Limb (tissue), 2 donors: ENCODE results near the gene CNTROB.
"Not testable (repeated sequence)": the region's sequence is repeated elsewhere in the genome, so short reads cannot be mapped to it uniquely, and the experiment has no call there.

Experiments used
- DNase-seq, 2 donors: peaks; one replicate each; pipeline ENCODE4 v3.0.0-alpha.2; 2016; ENCODE audit errors: extremely low spot score in 2 of 2

Gene CNTROB

GRCh38 chr17:7944326-7944725 lies 12.3 kb downstream of the CNTROB start:
- DNase-seq: no peak

DNA sequence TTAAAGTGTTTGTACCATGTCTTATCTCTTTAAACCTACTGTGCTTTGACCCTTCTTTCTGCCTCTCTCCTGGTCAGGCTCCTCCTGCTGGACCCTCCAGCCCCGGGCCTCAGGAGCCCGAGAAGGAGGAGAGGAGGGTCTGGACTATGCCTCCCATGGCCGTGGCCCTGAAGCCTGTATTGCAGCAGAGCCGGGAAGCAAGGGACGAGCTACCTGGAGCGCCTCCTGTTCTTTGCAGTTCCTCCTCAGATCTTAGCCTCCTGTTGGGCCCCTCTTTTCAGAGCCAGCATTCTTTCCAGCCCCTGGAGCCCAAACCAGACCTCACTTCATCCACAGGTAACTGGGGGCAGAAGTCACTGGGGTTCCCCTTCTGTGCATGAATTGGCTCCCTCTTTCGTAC lies 13.6 kb downstream of the CNTROB start:
- no peak for DNase-seq

GRCh38 chr17:7946441-7946840 lies 14.4 kb downstream of the CNTROB start:
- DNase-seq: no peak

DNA sequence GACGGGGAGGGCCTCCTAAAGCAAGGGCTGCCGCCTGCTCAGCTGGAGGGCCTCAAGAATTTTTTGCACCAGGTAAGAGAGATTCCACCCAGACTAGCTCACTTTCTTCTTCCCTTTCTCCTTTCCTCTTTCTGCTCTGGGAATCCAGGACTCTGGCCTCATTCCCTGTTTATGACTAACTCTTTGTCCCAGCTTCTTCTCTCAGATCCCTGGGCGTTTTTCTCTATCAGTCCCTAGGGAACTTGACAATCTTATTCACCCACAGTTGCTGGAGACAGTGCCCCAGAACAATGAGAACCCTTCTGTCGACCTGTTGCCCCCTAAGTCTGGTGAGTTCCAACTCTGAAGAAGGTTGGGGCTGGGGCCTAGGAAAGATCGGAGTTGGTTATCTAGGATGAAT lies 15.6 kb downstream of the CNTROB start:
- DNase-seq: no peak

DNA sequence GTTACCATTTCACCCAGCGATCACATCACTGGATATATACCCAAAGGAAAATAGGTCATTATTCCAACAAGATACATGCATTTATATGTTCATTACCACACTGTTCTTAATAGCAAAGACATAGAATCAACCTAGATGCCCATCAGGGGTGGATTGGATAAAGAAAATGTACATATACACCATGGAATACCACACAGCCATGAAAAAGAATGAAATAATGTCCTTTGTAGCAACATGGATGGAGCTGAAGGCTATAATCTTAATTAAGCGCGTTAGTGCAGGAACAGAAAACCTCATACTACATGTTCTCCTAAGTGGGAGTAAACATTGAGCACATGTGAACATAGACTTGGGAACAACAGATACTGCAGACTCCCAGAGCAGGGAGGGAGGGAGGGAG lies 18.6 kb downstream of the CNTROB start:
- DNase-seq: no peak

DNA sequence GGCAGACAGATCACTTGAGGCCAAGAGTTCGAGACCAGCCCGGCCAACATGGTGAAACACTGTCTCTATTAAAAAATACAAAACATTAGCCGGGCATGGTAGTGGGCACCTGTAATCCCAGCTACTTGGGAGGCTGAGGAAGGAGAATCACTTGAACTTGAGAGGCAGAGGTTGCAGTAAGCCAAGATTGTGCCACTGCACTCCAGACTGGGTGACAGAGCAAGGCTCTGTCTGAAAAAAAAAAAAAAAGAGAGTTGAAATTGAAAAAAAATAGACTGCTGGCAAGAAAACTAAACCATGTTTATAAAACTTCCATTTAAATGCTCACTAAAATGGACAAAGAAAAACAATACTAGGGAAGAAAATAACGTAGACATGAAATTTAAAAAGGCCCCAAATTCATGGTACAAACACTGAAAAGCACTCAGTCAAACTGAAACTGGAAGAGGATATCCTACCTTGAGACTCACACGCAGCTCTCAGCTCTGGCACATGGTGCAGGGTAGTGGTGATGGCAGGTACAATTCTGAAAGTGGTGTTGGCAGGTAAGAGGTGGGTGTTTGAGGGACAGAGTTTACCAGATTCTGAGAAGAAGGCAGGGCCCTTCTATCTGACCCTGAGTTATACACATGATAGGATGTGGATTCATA lies 19.3 kb downstream of the CNTROB start:
- DNase-seq: no peak

DNA sequence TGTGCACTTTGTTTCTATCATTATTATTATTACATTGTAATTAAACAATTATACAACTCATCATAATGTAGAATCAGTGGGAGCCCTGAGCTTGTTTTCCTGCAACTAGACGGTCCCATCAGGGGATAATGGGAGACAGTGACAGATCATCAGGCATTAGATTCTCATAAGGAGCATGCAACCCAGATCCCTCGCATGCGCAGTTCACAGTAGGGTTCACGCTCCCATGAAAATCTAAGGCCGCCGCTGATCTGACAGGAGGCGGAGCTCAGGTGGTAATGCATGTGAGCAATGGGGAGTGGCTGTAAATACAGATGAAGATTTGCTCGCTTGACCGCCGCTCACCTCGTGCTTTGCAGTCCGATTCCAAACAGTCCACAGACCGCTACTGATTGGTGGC lies 21.3 kb downstream of the CNTROB start:
- not testable (repeated sequence) for DNase-seq

GRCh38 chr17:7955414-7956227 lies 23.6 kb downstream of the CNTROB start:
- no peak for DNase-seq

DNA sequence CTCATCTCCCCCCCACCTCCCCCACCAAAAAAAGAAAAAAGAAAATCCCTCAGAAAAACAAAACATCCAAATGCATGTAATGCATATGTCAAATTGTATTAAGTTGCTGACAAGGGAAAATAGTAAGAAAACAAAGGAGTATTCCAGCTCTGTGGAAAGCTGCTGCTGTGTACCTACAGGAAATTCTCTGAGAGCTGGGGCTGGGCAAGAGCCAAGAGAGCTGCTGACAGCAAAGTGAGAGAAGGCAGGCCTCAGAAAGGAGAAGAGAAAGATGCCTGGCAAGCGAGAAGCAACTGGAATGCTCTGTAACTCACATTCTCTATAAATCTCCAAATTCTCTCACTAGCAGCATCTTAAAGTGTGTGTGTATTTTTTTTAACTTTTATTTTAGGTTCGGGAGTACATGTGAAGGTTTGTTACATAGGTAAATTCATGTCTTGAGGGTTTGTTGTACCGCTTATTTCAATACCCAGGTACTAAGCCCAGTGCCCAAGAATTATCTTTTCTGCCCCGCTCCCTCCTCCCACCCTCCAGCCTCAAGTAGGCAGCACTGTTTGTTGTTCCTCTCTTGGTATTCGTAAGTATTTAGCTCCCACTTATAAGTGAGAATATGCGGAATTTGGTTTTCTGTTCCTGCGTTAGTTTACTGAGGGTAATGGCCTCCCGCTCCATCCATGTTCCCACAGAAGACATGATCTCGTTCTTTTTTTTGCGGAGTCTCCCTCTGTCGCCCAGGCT lies 24.4 kb downstream of the CNTROB start:
- peak; percentile 42 to 56 for DNase-seq

GRCh38 chr17:7959503-7960253 lies 27.7 kb downstream of the CNTROB start:
- DNase-seq: no peak

DNA sequence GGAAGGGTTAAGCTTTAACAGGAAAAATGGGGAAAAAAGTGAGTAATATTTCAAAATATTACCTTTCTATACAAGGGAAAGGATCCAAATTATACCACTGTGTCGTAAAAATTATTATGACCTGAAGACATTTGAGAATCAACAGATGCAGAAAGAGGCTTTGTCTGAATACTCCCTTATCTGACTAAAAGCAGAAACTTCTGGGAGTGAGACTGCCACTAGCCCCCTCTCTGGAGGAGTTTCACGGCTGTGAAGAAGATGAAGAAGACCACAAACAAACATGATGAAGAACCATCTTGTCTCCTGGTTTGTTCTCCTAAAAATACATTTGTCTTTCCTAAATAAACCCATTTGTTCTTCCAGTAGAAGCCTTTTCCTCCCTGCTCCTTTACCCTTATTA lies 29.4 kb downstream of the CNTROB start:
- DNase-seq: no peak

GRCh38 chr17:7967751-7968150 lies 35.7 kb downstream of the CNTROB start:
- no peak for DNase-seq

DNA sequence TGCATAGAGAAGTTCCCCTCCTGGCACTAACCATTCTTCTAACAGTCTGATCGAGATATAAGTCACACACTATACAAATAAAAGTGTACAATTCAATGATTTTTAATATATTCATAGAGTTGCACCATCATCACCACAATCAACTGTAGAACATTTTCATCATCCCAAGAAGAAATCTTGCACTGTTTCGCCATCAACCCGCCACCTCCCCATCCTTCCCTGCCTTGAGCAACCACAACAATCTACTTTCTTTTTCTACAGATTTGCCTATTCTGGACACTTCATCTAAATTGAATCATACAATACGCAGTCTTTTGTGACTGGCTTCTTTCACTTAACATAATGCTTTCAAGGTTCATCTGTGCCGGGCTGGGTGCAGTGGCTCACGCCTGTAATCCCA lies 37.4 kb downstream of the CNTROB start:
- DNase-seq: no peak

- no peak for DNase-seq
These were observed 39.6 kb downstream of the CNTROB start for GRCh38 chr17:7971651-7972050.

DNA sequence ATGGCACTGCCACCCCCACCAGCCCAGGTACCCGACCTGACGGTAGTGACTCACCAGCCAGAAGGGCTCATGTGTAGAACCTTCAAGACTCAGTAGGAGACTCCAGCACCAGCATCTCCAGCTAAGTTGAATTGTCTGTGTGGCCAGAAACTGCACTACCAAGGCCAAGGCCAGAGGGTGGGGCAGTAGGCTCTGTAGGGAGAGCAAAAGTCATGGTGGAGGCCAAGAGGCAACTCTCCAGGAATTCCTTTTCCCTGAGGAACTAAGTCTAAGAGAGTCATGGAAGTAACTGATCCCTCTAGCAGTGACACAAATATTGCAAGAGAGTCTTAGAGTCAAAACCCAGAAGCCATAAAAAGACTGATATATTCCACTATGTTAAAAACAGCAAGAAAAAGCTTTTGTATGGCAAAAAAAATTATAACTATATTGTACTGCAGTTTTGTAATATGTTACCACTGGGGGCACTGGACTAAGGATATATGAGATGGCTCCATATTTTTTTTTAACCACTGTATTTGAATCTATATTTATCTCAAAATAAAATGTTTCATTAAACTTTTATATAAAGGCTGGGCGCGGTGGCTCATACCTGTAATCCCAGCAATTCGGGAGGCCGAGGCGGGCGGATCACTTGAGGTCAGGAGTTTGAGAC lies 40.3 kb downstream of the CNTROB start:
- DNase-seq: no peak

DNA sequence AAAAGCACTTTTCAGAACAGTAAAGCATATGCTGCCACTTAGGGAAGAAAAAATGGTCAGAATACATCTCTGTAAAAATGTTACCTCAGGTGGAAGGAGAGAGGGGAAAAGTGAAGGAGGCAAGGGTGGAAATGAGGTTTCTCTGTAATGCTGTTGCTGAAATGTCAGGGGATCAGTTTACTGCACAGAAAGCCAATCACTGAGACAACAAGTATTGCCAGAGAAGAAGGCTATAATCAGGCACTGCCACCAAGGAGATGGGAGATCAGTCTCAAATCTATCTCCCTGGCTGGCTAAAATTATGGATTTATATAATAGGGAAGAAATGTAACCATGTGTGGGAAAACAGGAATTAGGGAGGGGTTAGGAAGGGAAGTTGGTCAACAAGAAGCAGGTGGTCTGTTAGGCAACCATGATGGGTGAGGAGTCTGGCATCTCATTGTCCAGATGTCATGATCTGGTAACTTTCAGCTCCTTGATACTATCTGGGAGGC lies 42.7 kb downstream of the CNTROB start:
- no peak for DNase-seq

- DNase-seq: no peak
These were observed 45.0 kb downstream of the CNTROB start for GRCh38 chr17:7977039-7977438.

GRCh38 chr17:7977805-7978204 lies 45.8 kb downstream of the CNTROB start:
- no peak for DNase-seq

GRCh38 chr17:7982173-7982572 lies 50.2 kb downstream of the CNTROB start:
- no peak for DNase-seq

GRCh38 chr17:7982666-7983065 lies 50.7 kb downstream of the CNTROB start:
- no peak for DNase-seq

DNA sequence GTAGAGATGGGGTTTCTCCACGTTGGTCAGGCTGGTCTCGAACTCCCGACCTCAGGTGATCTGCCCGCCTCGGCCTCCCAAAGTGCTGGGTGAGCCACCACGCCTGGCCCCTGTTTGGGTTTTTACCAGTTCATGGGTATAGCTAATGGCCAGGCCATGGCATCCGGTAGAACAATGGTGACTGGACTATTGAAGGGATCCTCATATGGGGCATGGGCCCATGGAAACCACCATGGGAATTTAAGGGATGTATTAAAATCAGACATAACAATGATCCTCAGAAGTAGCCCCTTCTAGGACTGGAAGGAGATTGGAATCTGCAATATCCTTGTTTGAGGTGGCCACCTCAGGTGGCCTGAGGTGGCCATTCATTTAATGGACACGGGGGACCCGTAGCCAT lies 52.9 kb downstream of the CNTROB start:
- DNase-seq: no peak
